Stomach smooth muscle (tissue), 2 donors: ENCODE data around the gene LRGUK.

Experiments used
- H3K27ac ChIP-seq: one replicate; pipeline ENCODE4 v1.7.0; 2013; ENCODE audit warnings: mild to moderate bottlenecking, low read length, inconsistent platforms
- H3K27me3 ChIP-seq, 2 donors: one replicate each; pipeline ENCODE4 v1.7.0; 2013; ENCODE audit warnings: low read length in 2 of 2; ENCODE audit not compliant: insufficient read depth in 2 of 2, control insufficient read depth in 1 of 2
- H3K36me3 ChIP-seq, 2 donors: one replicate each; pipeline ENCODE4 v1.7.0; 2013; ENCODE audit warnings: low read length in 2 of 2; ENCODE audit not compliant: control insufficient read depth in 2 of 2, insufficient read depth in 2 of 2
- H3K4me1 ChIP-seq: one replicate; pipeline ENCODE4 v1.7.0; 2013; ENCODE audit warnings: low read length; ENCODE audit not compliant: control insufficient read depth, insufficient read depth
- H3K4me3 ChIP-seq, 2 donors: one replicate each; pipeline ENCODE4 v1.7.0; 2013; ENCODE audit warnings: low read length in 2 of 2
- H3K9ac ChIP-seq, 2 donors: one replicate each; pipeline ENCODE4 v1.7.0; 2013; ENCODE audit warnings: low read length in 2 of 2, mild to moderate bottlenecking in 1 of 2
- H3K9me3 ChIP-seq, 2 donors: one replicate each; pipeline ENCODE4 v1.7.0; 2013; ENCODE audit warnings: low read length in 2 of 2; ENCODE audit not compliant: control insufficient read depth in 2 of 2
- donor health status: healthy.
- donor health status: Pancreatic carcinoma.

The LRGUK gene

DNA sequence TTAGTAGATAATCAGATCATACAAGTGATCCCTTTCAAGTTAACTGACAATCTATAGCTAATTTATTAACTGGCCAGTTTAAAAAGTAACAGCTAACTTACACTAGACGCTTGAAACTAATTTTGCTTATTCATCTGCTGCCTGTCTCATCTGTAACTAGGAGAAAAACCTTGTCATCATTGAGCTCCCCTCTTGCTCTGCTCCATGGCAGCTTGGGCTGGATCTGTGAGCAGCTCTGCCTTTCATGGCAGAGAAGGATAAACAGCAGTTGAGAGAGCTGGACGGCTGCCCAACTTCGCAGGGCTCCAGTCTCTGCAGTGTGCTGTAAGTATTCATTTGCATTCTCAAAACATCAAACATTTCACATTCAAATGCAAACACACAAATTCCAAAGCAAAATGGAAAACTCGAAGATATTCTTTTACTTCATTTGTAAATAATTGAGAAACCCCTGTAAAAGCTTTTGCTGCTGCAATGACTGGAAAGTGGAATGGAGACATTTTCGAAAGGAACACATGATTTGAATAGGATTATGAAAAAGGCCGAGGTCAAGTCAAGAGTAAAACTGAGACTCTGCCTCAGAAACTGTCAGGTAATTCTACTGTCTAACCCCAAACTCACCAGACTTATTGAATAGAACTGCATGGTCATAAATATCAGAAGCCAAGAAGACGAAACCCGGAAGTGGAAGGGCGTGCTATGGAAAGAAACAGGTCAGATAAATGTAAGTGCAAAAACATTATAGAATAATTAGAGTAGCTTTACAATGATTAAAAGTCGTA lies 172.0 kb downstream of the LRGUK start:
- Histone ChIP-seq H3K4me3 (peak overlapping the region in 1 of 2 donors; percentile 30), H3K36me3 (peaks cover 16 to 21% of the 10 kb centered on the region in 2 donors), H3K4me1 (no peaks in the 10 kb centered on the region), H3K9me3 (no peaks in the 10 kb centered on the region), H3K27ac (peak overlapping the region; percentile 59), H3K27me3 (no peaks in the 10 kb centered on the region), H3K9ac (no peak overlapping the region)

DNA sequence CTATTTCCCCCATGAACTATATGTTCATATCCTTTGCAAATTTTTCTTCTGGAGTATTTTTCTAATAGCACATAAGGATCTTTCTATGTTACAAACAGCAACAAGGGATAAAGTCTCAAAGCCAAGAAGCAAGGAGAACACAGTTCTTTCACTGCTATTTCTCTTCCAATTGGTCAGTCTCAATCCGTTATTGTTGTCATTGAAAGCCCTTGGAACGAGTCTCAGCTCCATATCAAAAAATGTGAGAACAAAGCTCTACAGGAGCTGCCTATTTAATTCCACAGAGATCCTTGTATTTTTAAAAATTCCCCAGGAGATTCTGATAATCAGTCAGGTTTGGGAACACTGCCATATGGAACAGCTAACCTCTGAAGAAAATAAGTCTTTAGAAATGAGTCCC lies 173.8 kb downstream of the LRGUK start:
- Histone ChIP-seq H3K36me3 (peaks cover 9 to 11% of the 10 kb centered on the region in 2 donors), H3K4me1 (no peaks in the 10 kb centered on the region), H3K4me3 (no peak overlapping the region), H3K9me3 (no peaks in the 10 kb centered on the region), H3K27me3 (no peaks in the 10 kb centered on the region), H3K27ac (no peak overlapping the region), H3K9ac (no peak overlapping the region)

DNA sequence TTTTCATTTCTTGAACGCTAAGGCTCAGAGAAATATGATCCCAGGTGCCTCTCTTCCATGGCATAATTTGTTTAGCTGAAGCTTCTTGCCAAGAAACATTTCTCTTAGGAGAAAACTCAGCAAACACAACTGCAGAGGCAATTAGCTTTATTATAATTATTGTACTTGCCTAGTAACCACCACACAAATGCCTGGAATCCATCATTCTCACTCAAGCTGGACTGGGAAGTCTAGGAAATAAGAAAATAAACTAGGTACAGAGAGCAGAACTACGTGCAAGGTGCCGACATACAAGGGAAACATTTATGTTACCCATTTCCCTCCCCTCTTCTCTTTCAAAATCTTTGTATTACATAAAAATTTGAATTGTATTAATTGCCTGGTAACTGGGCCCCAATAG lies 174.5 kb downstream of the LRGUK start:
- H3K27me3 ChIP-seq, result no peaks in the 10 kb centered on the region
- no peaks in the 10 kb centered on the region for H3K9me3 ChIP-seq
- H3K36me3 ChIP-seq, result peaks cover 10 to 12% of the 10 kb centered on the region in 2 donors
- no peaks in the 10 kb centered on the region for H3K4me1 ChIP-seq
- H3K9ac ChIP-seq, result no peak overlapping the region
- no peak overlapping the region for H3K27ac ChIP-seq
- no peak overlapping the region for H3K4me3 ChIP-seq

DNA sequence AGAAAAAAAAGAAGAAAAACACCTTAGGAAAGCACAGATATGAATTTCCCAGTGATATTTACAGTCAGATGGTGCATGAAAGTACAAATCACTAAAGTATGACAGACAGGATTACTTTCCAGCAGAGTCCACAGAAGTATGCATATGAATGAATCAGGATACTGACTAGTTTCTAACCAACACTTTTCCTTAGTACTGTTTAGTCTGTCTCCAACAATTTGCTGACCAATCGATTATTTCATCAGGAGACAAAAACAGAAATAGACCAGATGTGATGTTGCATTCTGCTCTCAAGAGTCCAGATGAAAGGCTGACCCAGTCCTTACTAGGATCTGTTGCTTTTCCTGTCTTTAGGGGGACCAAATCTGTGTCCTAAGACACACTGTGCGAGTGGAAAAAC lies 175.0 kb downstream of the LRGUK start:
- peaks cover 10 to 12% of the 10 kb centered on the region in 2 donors for H3K36me3 ChIP-seq
- no peak overlapping the region for H3K27ac ChIP-seq
- no peaks in the 10 kb centered on the region for H3K27me3 ChIP-seq

DNA sequence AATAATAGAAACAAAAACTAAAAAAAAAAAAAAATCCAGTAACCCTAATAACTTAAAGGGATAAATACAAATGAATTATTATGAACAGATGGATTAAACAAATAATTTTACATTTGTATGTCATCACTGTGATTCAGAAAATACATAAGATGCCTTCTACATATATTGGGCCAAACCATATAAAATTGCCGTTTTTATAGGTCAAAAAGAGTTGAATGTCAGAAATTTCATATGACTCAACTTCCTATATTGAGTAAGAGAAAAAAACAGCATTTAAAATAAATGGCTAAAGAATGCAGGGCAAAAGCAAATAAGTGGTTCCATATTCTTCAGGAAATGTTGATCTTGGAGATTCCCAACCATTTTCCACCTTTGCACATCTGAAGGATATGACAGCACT lies 180.2 kb downstream of the LRGUK start:
- Histone ChIP-seq H3K27ac (no peak overlapping the region), H3K4me1 (no peaks in the 10 kb centered on the region), H3K9me3 (no peaks in the 10 kb centered on the region), H3K9ac (no peak overlapping the region), H3K36me3 (peaks cover 12 to 15% of the 10 kb centered on the region in 2 donors), H3K4me3 (no peak overlapping the region), H3K27me3 (no peaks in the 10 kb centered on the region)

More for the DNA sequence above, 175.0 kb downstream of the LRGUK start:
- no peak overlapping the region for H3K9ac ChIP-seq
- H3K4me1 ChIP-seq, result no peaks in the 10 kb centered on the region
- H3K4me3 ChIP-seq, result no peak overlapping the region
- no peaks in the 10 kb centered on the region for H3K9me3 ChIP-seq

DNA sequence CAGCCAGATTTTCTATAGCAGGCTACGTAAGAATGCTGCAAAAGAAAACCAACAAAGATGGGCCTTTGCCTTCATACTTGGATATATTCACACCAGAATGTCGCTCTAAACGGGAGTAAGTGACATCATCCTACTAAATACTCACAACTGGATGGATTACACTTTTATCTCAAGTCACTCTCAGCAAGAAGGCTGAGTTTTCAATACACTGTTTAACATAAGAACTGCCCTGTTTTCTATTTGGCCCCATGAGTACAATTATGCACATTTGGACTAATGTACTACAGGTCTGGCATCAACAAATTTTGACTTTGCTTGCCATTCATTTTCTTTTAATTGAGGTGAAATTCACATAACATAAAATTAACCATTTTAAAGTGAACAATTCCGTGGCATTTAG lies 181.4 kb downstream of the LRGUK start:
- peaks cover 11 to 15% of the 10 kb centered on the region in 2 donors for H3K36me3 ChIP-seq
- no peak overlapping the region for H3K9ac ChIP-seq
- no peak overlapping the region for H3K27ac ChIP-seq
- no peak overlapping the region for H3K4me3 ChIP-seq
- no peaks in the 10 kb centered on the region for H3K9me3 ChIP-seq
- no peaks in the 10 kb centered on the region for H3K27me3 ChIP-seq
- no peaks in the 10 kb centered on the region for H3K4me1 ChIP-seq

DNA sequence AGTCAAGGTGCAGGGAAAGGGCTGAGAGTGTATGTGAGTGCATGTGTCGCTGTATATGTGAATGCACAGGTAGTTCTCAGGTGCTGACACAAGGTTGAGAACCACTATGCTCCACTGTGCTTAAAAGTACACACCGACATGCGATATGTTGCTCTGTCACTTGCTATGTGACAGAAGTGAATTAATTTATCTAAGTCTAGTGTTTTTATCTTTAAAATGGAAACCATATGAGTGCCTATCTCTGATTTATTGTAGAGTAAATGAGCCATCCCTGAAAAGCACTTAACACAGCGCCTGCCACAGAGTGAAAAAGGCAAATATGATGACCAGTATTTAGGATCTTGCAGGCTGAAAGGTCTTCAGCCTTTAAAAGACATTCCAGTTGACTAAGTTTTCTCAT lies 184.7 kb downstream of the LRGUK start:
- no peak overlapping the region for H3K4me3 ChIP-seq
- no peak overlapping the region for H3K27ac ChIP-seq
- no peaks in the 10 kb centered on the region for H3K9me3 ChIP-seq
- peaks cover 0 to 5% of the 10 kb centered on the region in 2 donors for H3K36me3 ChIP-seq
- H3K27me3 ChIP-seq, result no peaks in the 10 kb centered on the region
- no peak overlapping the region for H3K9ac ChIP-seq
- H3K4me1 ChIP-seq, result no peaks in the 10 kb centered on the region

DNA sequence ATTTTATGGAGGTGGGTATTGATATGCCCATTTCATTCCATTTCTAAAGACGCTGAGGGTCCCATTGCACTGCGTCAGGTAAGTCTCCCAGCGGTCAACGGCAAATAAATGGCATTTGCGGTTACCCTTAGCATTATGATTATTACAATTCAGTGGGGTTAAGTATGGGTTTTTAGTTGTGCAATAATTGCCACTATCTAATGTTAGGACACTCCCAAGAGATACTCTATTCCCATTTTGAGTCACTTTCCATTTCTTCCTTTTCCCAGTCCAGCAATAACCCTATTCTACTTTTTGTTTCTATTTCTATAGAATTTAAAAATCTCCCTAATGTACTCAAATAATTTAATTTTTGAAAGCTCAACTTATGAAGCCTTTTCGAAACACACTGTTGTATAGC lies 185.6 kb downstream of the LRGUK start:
- no peak overlapping the region for H3K27ac ChIP-seq
- H3K4me1 ChIP-seq, result no peaks in the 10 kb centered on the region
- H3K36me3 ChIP-seq, result peaks cover 0 to 2% of the 10 kb centered on the region in 2 donors
- H3K9me3 ChIP-seq, result no peaks in the 10 kb centered on the region
- H3K27me3 ChIP-seq, result no peaks in the 10 kb centered on the region
- H3K9ac ChIP-seq, result no peak overlapping the region
- no peak overlapping the region for H3K4me3 ChIP-seq

DNA sequence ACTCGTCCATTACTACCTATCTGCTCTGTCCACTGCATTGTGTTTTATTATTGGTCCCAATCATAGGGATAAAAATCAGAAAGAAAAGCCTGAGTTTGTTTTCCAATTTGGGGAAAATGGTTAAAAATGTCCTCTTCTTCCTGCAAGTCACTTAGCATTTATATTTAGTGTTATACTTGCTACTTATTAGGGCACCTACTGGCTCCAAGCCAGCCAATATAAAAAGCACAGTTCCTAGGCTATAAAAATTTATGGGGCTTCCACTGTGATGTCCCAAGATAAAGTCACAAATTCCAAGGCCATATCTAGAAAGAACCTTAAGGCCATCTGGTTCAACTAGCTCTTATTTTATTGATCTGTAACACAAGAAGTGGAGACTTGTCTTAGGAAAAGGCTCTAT lies 186.4 kb downstream of the LRGUK start:
- Histone ChIP-seq H3K9me3 (no peaks in the 10 kb centered on the region), H3K27ac (no peak overlapping the region), H3K9ac (no peak overlapping the region), H3K36me3 (peaks cover 0 to 2% of the 10 kb centered on the region in 2 donors), H3K4me3 (no peak overlapping the region), H3K27me3 (no peaks in the 10 kb centered on the region), H3K4me1 (no peaks in the 10 kb centered on the region)
